ENCODE measurements around the gene FAM120AOS.
A peak's percentile ranks its signal among the peaks of the same experiment; 100 is the strongest.

Gene FAM120AOS

DNA sequence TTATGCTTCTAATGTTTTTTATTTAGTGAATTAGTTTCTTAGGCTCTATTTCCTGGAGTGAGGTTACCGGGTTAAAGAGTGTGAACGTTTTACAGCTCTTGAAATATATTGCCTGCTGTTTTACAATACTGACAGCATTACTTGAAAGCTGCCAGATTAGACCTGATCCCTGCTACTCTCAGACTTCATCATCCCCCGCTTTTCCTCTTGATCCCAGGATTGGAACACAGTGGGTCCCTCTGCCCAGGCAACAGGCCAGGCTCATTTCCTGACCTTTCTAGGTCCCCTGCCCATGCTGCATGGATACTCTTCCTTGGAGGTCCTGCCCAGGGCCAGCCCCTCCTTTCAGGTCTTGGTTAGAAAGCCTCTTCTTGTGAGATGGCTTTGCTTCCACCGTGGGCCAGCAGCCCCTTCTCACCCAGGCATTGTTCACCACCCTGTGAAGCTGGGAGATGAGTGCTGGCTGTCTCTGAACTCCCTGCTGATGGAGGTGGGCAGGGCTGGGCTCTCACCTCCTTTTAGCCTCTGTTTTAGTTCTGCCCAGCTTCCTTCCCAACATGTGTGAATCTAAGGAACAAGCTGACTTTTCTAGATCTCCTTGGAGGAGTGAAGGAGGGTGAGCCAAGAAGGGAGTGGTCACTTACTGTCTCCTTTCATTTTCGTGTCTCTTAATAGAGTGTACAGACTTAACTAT, 15.5 kb upstream of the FAM120AOS start:
- H3K4me3 ChIP-seq (ENCODE audit: low read depth in 1 of 2, low read length in 2 of 2): peak overlapping the region; percentile 52 to 61
- H3K36me3 ChIP-seq (ENCODE audit: control insufficient read depth in 1 of 2, insufficient read depth in 2 of 2, low read length in 2 of 2): no peaks in the 10 kb centered on the region
- peaks cover 57 to 72% of the 10 kb centered on the region in 2 donors for H3K4me1 ChIP-seq (ENCODE audit: control insufficient read depth in 1 of 2, insufficient read depth in 2 of 2, low read length in 2 of 2)
- H3K27me3 ChIP-seq (ENCODE audit: control insufficient read depth in 1 of 2, insufficient read depth in 2 of 2, low read length in 2 of 2): no peaks in the 10 kb centered on the region
- peak overlapping the region; percentile 79 for H3K27ac ChIP-seq (ENCODE audit: low read depth, low read length)
- H3K9ac ChIP-seq (ENCODE audit: low read depth in 1 of 2, low read length in 2 of 2): peak overlapping the region; percentile 73 to 81
- no peaks in the 10 kb centered on the region for H3K9me3 ChIP-seq (ENCODE audit: control insufficient read depth in 1 of 2, low read length in 2 of 2)

DNA sequence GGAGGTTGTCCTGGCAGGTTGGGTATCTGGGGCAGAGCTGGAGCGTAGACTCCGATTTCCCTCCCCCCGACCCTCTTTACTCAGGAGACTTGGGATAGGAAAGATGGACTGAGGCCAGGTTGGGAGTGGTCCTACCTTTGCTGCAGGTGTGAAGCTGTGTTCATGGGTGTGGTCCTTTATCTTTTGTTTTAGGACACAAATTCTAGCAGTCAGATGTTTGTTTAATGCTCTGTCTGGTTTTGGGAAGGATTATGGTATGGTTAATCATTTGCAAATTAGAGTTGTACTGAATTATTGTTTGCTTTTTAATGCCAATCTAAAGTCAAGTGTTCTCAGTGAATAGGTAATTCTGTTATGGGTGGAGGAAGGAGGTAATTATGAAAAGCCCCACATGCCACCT, 14.1 kb upstream of the FAM120AOS start:
- Histone ChIP-seq H3K9me3 (ENCODE audit: control insufficient read depth in 1 of 2, low read length in 2 of 2) (no peaks in the 10 kb centered on the region), H3K27ac (ENCODE audit: low read depth, low read length) (no peak overlapping the region), H3K36me3 (ENCODE audit: control insufficient read depth in 1 of 2, insufficient read depth in 2 of 2, low read length in 2 of 2) (no peaks in the 10 kb centered on the region), H3K27me3 (ENCODE audit: control insufficient read depth in 1 of 2, insufficient read depth in 2 of 2, low read length in 2 of 2) (no peaks in the 10 kb centered on the region), H3K4me3 (ENCODE audit: low read depth in 1 of 2, low read length in 2 of 2) (peak overlapping the region in 1 of 2 donors; percentile 26), H3K9ac (ENCODE audit: low read depth in 1 of 2, low read length in 2 of 2) (peak overlapping the region in 1 of 2 donors; percentile 14), H3K4me1 (ENCODE audit: control insufficient read depth in 1 of 2, insufficient read depth in 2 of 2, low read length in 2 of 2) (peaks cover 62 to 79% of the 10 kb centered on the region in 2 donors)

- H3K9ac ChIP-seq (ENCODE audit: low read depth in 1 of 2, low read length in 2 of 2): peak overlapping the region in 1 of 2 donors; percentile 14
- no peaks in the 10 kb centered on the region for H3K9me3 ChIP-seq (ENCODE audit: control insufficient read depth in 1 of 2, low read length in 2 of 2)
- H3K27ac ChIP-seq (ENCODE audit: low read depth, low read length): no peak overlapping the region
- H3K4me3 ChIP-seq (ENCODE audit: low read depth in 1 of 2, low read length in 2 of 2): peak overlapping the region in 1 of 2 donors; percentile 26
- H3K36me3 ChIP-seq (ENCODE audit: control insufficient read depth in 1 of 2, insufficient read depth in 2 of 2, low read length in 2 of 2): no peaks in the 10 kb centered on the region
- peaks cover 64 to 79% of the 10 kb centered on the region in 2 donors for H3K4me1 ChIP-seq (ENCODE audit: control insufficient read depth in 1 of 2, insufficient read depth in 2 of 2, low read length in 2 of 2)
- no peaks in the 10 kb centered on the region for H3K27me3 ChIP-seq (ENCODE audit: control insufficient read depth in 1 of 2, insufficient read depth in 2 of 2, low read length in 2 of 2)
Measured at GRCh38 chr9:93467062-93467416, 13.7 kb upstream of the FAM120AOS start.

DNA sequence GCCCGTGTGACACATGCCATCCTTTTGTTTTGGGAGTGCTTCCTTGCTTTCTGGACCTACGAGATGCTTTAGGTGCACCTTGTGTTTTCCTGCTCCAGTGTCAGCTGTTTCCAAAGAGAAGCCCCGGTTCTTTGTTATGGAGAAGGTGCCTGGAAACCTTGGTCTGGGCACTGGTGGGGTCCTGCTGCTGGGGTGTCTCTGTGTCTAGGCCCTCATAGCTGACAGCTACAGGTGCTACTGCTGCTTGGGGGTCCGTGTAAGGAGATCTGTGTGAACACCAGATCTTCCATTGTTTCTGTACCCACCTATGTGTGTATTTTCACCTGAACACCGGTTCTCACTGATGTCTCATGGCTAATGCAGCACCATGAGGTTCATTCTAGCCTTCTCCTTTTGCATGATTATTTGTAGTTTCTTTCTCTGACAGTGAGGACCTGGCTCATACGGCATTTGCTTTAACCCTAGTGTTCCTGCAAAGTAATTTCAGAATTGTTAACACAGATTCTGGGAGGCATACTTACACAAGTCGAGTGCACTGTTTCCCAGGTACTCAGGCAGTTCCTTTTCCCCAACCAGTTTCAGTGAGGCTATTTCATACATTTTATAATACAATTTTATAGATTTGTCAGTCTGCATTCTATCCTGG, 13.2 kb upstream of the FAM120AOS start:
- H3K27me3 ChIP-seq (ENCODE audit: control insufficient read depth in 1 of 2, insufficient read depth in 2 of 2, low read length in 2 of 2): no peaks in the 10 kb centered on the region
- no peaks in the 10 kb centered on the region for H3K9me3 ChIP-seq (ENCODE audit: control insufficient read depth in 1 of 2, low read length in 2 of 2)
- peaks cover 66 to 78% of the 10 kb centered on the region in 2 donors for H3K4me1 ChIP-seq (ENCODE audit: control insufficient read depth in 1 of 2, insufficient read depth in 2 of 2, low read length in 2 of 2)
- no peak overlapping the region for H3K27ac ChIP-seq (ENCODE audit: low read depth, low read length)
- H3K4me3 ChIP-seq (ENCODE audit: low read depth in 1 of 2, low read length in 2 of 2): no peak overlapping the region
- no peaks in the 10 kb centered on the region for H3K36me3 ChIP-seq (ENCODE audit: control insufficient read depth in 1 of 2, insufficient read depth in 2 of 2, low read length in 2 of 2)
- H3K9ac ChIP-seq (ENCODE audit: low read depth in 1 of 2, low read length in 2 of 2): no peak overlapping the region

- no peak overlapping the region for H3K4me3 ChIP-seq (ENCODE audit: low read depth in 1 of 2, low read length in 2 of 2)
- no peak overlapping the region for H3K9ac ChIP-seq (ENCODE audit: low read depth in 1 of 2, low read length in 2 of 2)
- H3K36me3 ChIP-seq (ENCODE audit: control insufficient read depth in 1 of 2, insufficient read depth in 2 of 2, low read length in 2 of 2): no peaks in the 10 kb centered on the region
- H3K4me1 ChIP-seq (ENCODE audit: control insufficient read depth in 1 of 2, insufficient read depth in 2 of 2, low read length in 2 of 2): peaks cover 60 to 71% of the 10 kb centered on the region in 2 donors
- no peak overlapping the region for H3K27ac ChIP-seq (ENCODE audit: low read depth, low read length)
- no peaks in the 10 kb centered on the region for H3K27me3 ChIP-seq (ENCODE audit: control insufficient read depth in 1 of 2, insufficient read depth in 2 of 2, low read length in 2 of 2)
- no peaks in the 10 kb centered on the region for H3K9me3 ChIP-seq (ENCODE audit: control insufficient read depth in 1 of 2, low read length in 2 of 2)
Measured at GRCh38 chr9:93465855-93466254, 12.5 kb upstream of the FAM120AOS start.

- Histone ChIP-seq H3K4me1 (ENCODE audit: control insufficient read depth in 1 of 2, insufficient read depth in 2 of 2, low read length in 2 of 2) (peaks cover 54 to 68% of the 10 kb centered on the region in 2 donors), H3K27me3 (ENCODE audit: control insufficient read depth in 1 of 2, insufficient read depth in 2 of 2, low read length in 2 of 2) (no peaks in the 10 kb centered on the region), H3K36me3 (ENCODE audit: control insufficient read depth in 1 of 2, insufficient read depth in 2 of 2, low read length in 2 of 2) (no peaks in the 10 kb centered on the region), H3K4me3 (ENCODE audit: low read depth in 1 of 2, low read length in 2 of 2) (no peak overlapping the region), H3K27ac (ENCODE audit: low read depth, low read length) (no peak overlapping the region), H3K9ac (ENCODE audit: low read depth in 1 of 2, low read length in 2 of 2) (no peak overlapping the region), H3K9me3 (ENCODE audit: control insufficient read depth in 1 of 2, low read length in 2 of 2) (no peaks in the 10 kb centered on the region)
Measured at GRCh38 chr9:93464876-93465275, 11.5 kb upstream of the FAM120AOS start.

GRCh38 chr9:93464395-93464794, 11.0 kb upstream of the FAM120AOS start:
- peaks cover 52 to 68% of the 10 kb centered on the region in 2 donors for H3K4me1 ChIP-seq (ENCODE audit: control insufficient read depth in 1 of 2, insufficient read depth in 2 of 2, low read length in 2 of 2)
- H3K9ac ChIP-seq (ENCODE audit: low read depth in 1 of 2, low read length in 2 of 2): no peak overlapping the region
- H3K27ac ChIP-seq (ENCODE audit: low read depth, low read length): no peak overlapping the region
- no peaks in the 10 kb centered on the region for H3K36me3 ChIP-seq (ENCODE audit: control insufficient read depth in 1 of 2, insufficient read depth in 2 of 2, low read length in 2 of 2)
- H3K4me3 ChIP-seq (ENCODE audit: low read depth in 1 of 2, low read length in 2 of 2): no peak overlapping the region
- no peaks in the 10 kb centered on the region for H3K9me3 ChIP-seq (ENCODE audit: control insufficient read depth in 1 of 2, low read length in 2 of 2)
- no peaks in the 10 kb centered on the region for H3K27me3 ChIP-seq (ENCODE audit: control insufficient read depth in 1 of 2, insufficient read depth in 2 of 2, low read length in 2 of 2)

DNA sequence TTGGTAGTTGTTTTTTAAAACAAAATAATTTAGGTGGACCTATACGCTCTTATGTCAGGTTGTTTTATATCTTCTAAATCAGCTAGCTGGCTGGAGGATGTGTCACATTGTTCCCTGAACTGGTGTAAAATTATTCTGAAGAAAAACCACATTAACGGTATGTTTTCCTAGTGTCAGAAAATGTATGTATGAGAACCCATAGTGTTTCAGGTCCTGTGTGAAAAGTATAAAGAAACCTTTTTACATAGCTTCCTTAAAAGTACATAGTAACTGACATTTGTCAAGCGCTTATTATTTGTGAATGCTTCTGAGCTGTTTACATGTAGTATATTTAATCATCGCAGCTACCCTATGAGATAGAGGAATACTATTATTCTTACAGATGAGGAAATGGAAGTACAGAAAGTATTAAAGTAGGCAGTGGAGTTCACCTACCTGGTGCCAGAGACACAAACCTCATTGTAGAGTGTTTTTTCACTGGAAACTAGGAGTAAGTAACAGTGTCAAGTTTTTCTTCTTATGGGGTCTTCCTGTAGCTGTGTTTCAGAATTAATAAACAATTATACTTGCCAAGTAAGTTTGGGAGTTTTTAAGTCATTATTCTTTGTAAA, 10.4 kb upstream of the FAM120AOS start:
- H3K9me3 ChIP-seq (ENCODE audit: control insufficient read depth in 1 of 2, low read length in 2 of 2): no peaks in the 10 kb centered on the region
- H3K9ac ChIP-seq (ENCODE audit: low read depth in 1 of 2, low read length in 2 of 2): no peak overlapping the region
- H3K36me3 ChIP-seq (ENCODE audit: control insufficient read depth in 1 of 2, insufficient read depth in 2 of 2, low read length in 2 of 2): no peaks in the 10 kb centered on the region
- no peak overlapping the region for H3K27ac ChIP-seq (ENCODE audit: low read depth, low read length)
- peaks cover 54 to 68% of the 10 kb centered on the region in 2 donors for H3K4me1 ChIP-seq (ENCODE audit: control insufficient read depth in 1 of 2, insufficient read depth in 2 of 2, low read length in 2 of 2)
- H3K27me3 ChIP-seq (ENCODE audit: control insufficient read depth in 1 of 2, insufficient read depth in 2 of 2, low read length in 2 of 2): no peaks in the 10 kb centered on the region
- no peak overlapping the region for H3K4me3 ChIP-seq (ENCODE audit: low read depth in 1 of 2, low read length in 2 of 2)

DNA sequence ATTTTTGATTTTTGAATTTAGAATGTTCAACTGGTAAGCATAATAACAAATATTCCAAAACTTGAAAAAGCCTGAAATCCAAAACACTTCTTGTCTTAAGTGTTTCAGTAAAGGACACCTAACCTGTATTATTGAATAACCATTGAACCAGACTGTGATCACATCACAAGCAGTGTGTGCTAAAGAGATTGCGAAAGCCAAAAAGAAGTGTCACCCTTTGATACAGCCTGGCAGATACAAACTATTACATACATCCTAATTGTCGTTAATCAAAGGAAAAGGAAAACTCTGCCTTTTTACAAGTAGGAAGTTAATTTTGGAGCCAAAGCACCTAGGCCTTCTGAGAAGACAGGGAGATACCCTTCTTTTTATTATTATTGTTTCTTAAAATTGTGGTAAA, 8.4 kb upstream of the FAM120AOS start:
- Histone ChIP-seq H3K27ac (ENCODE audit: low read depth, low read length) (no peak overlapping the region), H3K27me3 (ENCODE audit: control insufficient read depth in 1 of 2, insufficient read depth in 2 of 2, low read length in 2 of 2) (no peaks in the 10 kb centered on the region), H3K4me3 (ENCODE audit: low read depth in 1 of 2, low read length in 2 of 2) (no peak overlapping the region), H3K36me3 (ENCODE audit: control insufficient read depth in 1 of 2, insufficient read depth in 2 of 2, low read length in 2 of 2) (no peaks in the 10 kb centered on the region), H3K9me3 (ENCODE audit: control insufficient read depth in 1 of 2, low read length in 2 of 2) (no peaks in the 10 kb centered on the region), H3K9ac (ENCODE audit: low read depth in 1 of 2, low read length in 2 of 2) (no peak overlapping the region), H3K4me1 (ENCODE audit: control insufficient read depth in 1 of 2, insufficient read depth in 2 of 2, low read length in 2 of 2) (peaks cover 58 to 69% of the 10 kb centered on the region in 2 donors)

GRCh38 chr9:93461414-93461743, 8.0 kb upstream of the FAM120AOS start:
- Histone ChIP-seq H3K36me3 (ENCODE audit: control insufficient read depth in 1 of 2, insufficient read depth in 2 of 2, low read length in 2 of 2) (no peaks in the 10 kb centered on the region), H3K27me3 (ENCODE audit: control insufficient read depth in 1 of 2, insufficient read depth in 2 of 2, low read length in 2 of 2) (no peaks in the 10 kb centered on the region), H3K9me3 (ENCODE audit: control insufficient read depth in 1 of 2, low read length in 2 of 2) (no peaks in the 10 kb centered on the region), H3K4me3 (ENCODE audit: low read depth in 1 of 2, low read length in 2 of 2) (no peak overlapping the region), H3K9ac (ENCODE audit: low read depth in 1 of 2, low read length in 2 of 2) (no peak overlapping the region), H3K27ac (ENCODE audit: low read depth, low read length) (no peak overlapping the region), H3K4me1 (ENCODE audit: control insufficient read depth in 1 of 2, insufficient read depth in 2 of 2, low read length in 2 of 2) (peaks cover 58 to 69% of the 10 kb centered on the region in 2 donors)

Data from duodenal mucosa (tissue), 2 donors.